Adipocyte (in vitro differentiated cells): ENCODE results near the gene DBH.
"Not testable (repeated sequence)": the region's sequence is repeated elsewhere in the genome, so short reads cannot be mapped to it uniquely, and the experiment has no call there.

Experiments used
- DNase-seq: peaks from one replicate; pipeline ENCODE4 v3.0.0-alpha.2; 2015; ENCODE audit warnings: low read depth
- H3K27me3 ChIP-seq: replicated peaks from 2 replicates; pipeline ENCODE4 v1.7.0; 2013; ENCODE audit warnings: mild to moderate bottlenecking, low read length, moderate library complexity; ENCODE audit not compliant: control insufficient read depth, insufficient read depth
- H3K36me3 ChIP-seq: 2 replicates; pipeline ENCODE4 v1.7.0; 2013; ENCODE audit warnings: low read length, mild to moderate bottlenecking, moderate library complexity; ENCODE audit not compliant: control insufficient read depth, insufficient read depth, severe bottlenecking
- H3K4me1 ChIP-seq: 2 replicates; pipeline ENCODE4 v1.7.0; 2013; ENCODE audit warnings: mild to moderate bottlenecking, low read length, moderate library complexity; ENCODE audit not compliant: control insufficient read depth, insufficient read depth
- H3K4me3 ChIP-seq: 2 replicates; pipeline ENCODE4 v1.7.0; 2013; ENCODE audit warnings: mild to moderate bottlenecking, low read length, moderate library complexity
- H3K9ac ChIP-seq: 2 replicates; pipeline ENCODE4 v1.7.0; 2013; ENCODE audit warnings: mild to moderate bottlenecking, low read length, moderate library complexity
- H3K9me3 ChIP-seq: 2 replicates; pipeline ENCODE4 v1.7.0; 2013; ENCODE audit warnings: mild to moderate bottlenecking, low read length, moderate library complexity; ENCODE audit not compliant: control insufficient read depth

The DBH gene

GRCh38 chr9:133614056-133614455 lies 22.1 kb upstream of the DBH start:
- Histone ChIP-seq H3K27me3 (peaks cover 91% of the 10 kb centered on the region), H3K9ac (no peak overlapping the region), H3K36me3 (no peaks in the 10 kb centered on the region), H3K4me3 (no peak overlapping the region), H3K4me1 (no peaks in the 10 kb centered on the region), H3K9me3 (peaks cover 6% of the 10 kb centered on the region)
- no peak for DNase-seq

- Histone ChIP-seq H3K4me1 (no peaks in the 10 kb centered on the region), H3K9ac (no peak overlapping the region), H3K9me3 (peaks cover 4% of the 10 kb centered on the region), H3K36me3 (no peaks in the 10 kb centered on the region), H3K4me3 (no peak overlapping the region), H3K27me3 (peaks cover 92% of the 10 kb centered on the region)
- DNase-seq: no peak
Observed at GRCh38 chr9:133614678-133615077, 21.5 kb upstream of the DBH start.

- no peak for DNase-seq
- Histone ChIP-seq H3K4me1 (no peaks in the 10 kb centered on the region), H3K9ac (no peak overlapping the region), H3K36me3 (no peaks in the 10 kb centered on the region), H3K9me3 (no peaks in the 10 kb centered on the region), H3K27me3 (peaks cover 88% of the 10 kb centered on the region), H3K4me3 (no peak overlapping the region)
Observed at GRCh38 chr9:133615186-133615585, 21.0 kb upstream of the DBH start.

GRCh38 chr9:133615606-133616188 lies 20.5 kb upstream of the DBH start:
- H3K36me3 ChIP-seq: no peaks in the 10 kb centered on the region
- DNase-seq: no peak
- no peak overlapping the region for H3K9ac ChIP-seq
- H3K4me3 ChIP-seq: no peak overlapping the region
- peaks cover 85% of the 10 kb centered on the region for H3K27me3 ChIP-seq
- H3K9me3 ChIP-seq: no peaks in the 10 kb centered on the region
- no peaks in the 10 kb centered on the region for H3K4me1 ChIP-seq

- no peaks in the 10 kb centered on the region for H3K9me3 ChIP-seq
- no peak overlapping the region for H3K9ac ChIP-seq
- no peaks in the 10 kb centered on the region for H3K4me1 ChIP-seq
- H3K36me3 ChIP-seq: no peaks in the 10 kb centered on the region
- DNase-seq: no peak
- no peak overlapping the region for H3K4me3 ChIP-seq
- H3K27me3 ChIP-seq: peaks cover 83% of the 10 kb centered on the region
Observed at GRCh38 chr9:133616643-133617405, 19.3 kb upstream of the DBH start.

GRCh38 chr9:133618726-133619125 lies 17.4 kb upstream of the DBH start:
- no peak overlapping the region for H3K9ac ChIP-seq

GRCh38 chr9:133619791-133620190 lies 16.4 kb upstream of the DBH start:
- H3K27me3 ChIP-seq: peaks cover 79% of the 10 kb centered on the region
- DNase-seq: no peak
- no peak overlapping the region for H3K9ac ChIP-seq
- H3K4me3 ChIP-seq: no peak overlapping the region
- H3K36me3 ChIP-seq: no peaks in the 10 kb centered on the region
- peaks cover 8% of the 10 kb centered on the region for H3K9me3 ChIP-seq
- H3K4me1 ChIP-seq: no peaks in the 10 kb centered on the region

More at GRCh38 chr9:133618726-133619125, 17.4 kb upstream of the DBH start:
- H3K27me3 ChIP-seq: peaks cover 82% of the 10 kb centered on the region
- no peaks in the 10 kb centered on the region for H3K4me1 ChIP-seq
- H3K9me3 ChIP-seq: peaks cover under 1% of the 10 kb centered on the region
- no peaks in the 10 kb centered on the region for H3K36me3 ChIP-seq
- no peak overlapping the region for H3K4me3 ChIP-seq
- DNase-seq: no peak

GRCh38 chr9:133621725-133622267 lies 14.4 kb upstream of the DBH start:
- H3K4me3 ChIP-seq: no peak overlapping the region
- H3K36me3 ChIP-seq: no peaks in the 10 kb centered on the region
- no peaks in the 10 kb centered on the region for H3K4me1 ChIP-seq
- no peak for DNase-seq
- H3K27me3 ChIP-seq: peaks cover 73% of the 10 kb centered on the region
- peaks cover 28% of the 10 kb centered on the region for H3K9me3 ChIP-seq
- no peak overlapping the region for H3K9ac ChIP-seq

- Histone ChIP-seq H3K9ac (no peak overlapping the region), H3K27me3 (peaks cover 73% of the 10 kb centered on the region), H3K4me3 (no peak overlapping the region), H3K4me1 (no peaks in the 10 kb centered on the region), H3K9me3 (peaks cover 36% of the 10 kb centered on the region), H3K36me3 (no peaks in the 10 kb centered on the region)
- DNase-seq: no peak
Observed at GRCh38 chr9:133622555-133622954, 13.6 kb upstream of the DBH start.

GRCh38 chr9:133626008-133626407 lies 10.2 kb upstream of the DBH start:
- not testable (repeated sequence) for H3K4me3 ChIP-seq, H3K9ac ChIP-seq, H3K36me3 ChIP-seq, H3K4me1 ChIP-seq, DNase-seq
- Histone ChIP-seq H3K27me3 (peaks cover 72% of the 10 kb centered on the region), H3K9me3 (peaks cover 43% of the 10 kb centered on the region)

GRCh38 chr9:133627341-133627740 lies 8.8 kb upstream of the DBH start:
- DNase-seq: no peak
- H3K36me3 ChIP-seq: no peaks in the 10 kb centered on the region
- peaks cover 43% of the 10 kb centered on the region for H3K9me3 ChIP-seq
- H3K4me1 ChIP-seq: no peaks in the 10 kb centered on the region
- H3K4me3 ChIP-seq: no peak overlapping the region
- H3K9ac ChIP-seq: no peak overlapping the region
- peaks cover 72% of the 10 kb centered on the region for H3K27me3 ChIP-seq
